ENCODE results near the gene NOX5. TPM values are rescaled to one million over a fixed set of nuclear protein-coding genes. Genes with fewer than 3 reads are reported as not detected.
A peak's percentile ranks its signal among the peaks of the same experiment; 100 is the strongest.

Gene NOX5
- total and polyA plus RNA-seq, 2 of the 13 experiments (the other 11 are each of a cell fraction or from before 2014, with no cell fraction given) = not detected

- TF ChIP-seq ZGPAT (CRISPR knock-in tag; IDR thresholded peaks at IDR 0.05) = no peak
- no peak for TF ChIP-seq NR2F6 (IDR thresholded peaks at IDR 0.05)
- TF ChIP-seq NR2F6 (CRISPR knock-in tag; IDR thresholded peaks at IDR 0.05) = 0 out of 2 replicates have a peak, but pooled peaks have one; percentile 14
- TF ChIP-seq RCOR2 (CRISPR knock-in tag; IDR thresholded peaks at IDR 0.05) = peak; percentile 45; the same call in 1 of the 2 replicates
Observed at GRCh38 chr15:69060041-69060481, 45.6 kb downstream of the NOX5 start (continued).

GRCh38 chr15:69060744-69061143 is 46.2 kb downstream of the NOX5 start:
- 35% methylated on average over 4 of the region's 4 CpGs for WGBS (ENCODE audit: low lambda C conversion rate)
- Histone ChIP-seq H3K36me3 (replicated peaks in 1 of 2; ENCODE audit: control insufficient read depth in 1 of 2, insufficient read depth in 2 of 2, low read length in 2 of 2) (no peaks in the 10 kb centered on the region), H3K4me1 (ENCODE audit: insufficient read depth, low read length) (peaks cover 28% of the 10 kb centered on the region), H3K9ac (ENCODE audit: insufficient read depth, low read depth, low read length) (no peak overlapping the region), H3K27me3 (ENCODE audit: control insufficient read depth in 1 of 2, insufficient read depth in 2 of 2, low read length in 2 of 2) (peaks cover 0 to 20% of the 10 kb centered on the region in 2 experiments; a peak in 2 of 5 replicates), H3K4me3 (replicated peaks in 1 of 3; ENCODE audit: insufficient read depth in 1 of 3, low read depth in 2 of 3, low read length in 3 of 3) (0 out of 6 replicates have a peak overlapping the region, but pooled peaks of 1 of the 3 experiments have one; percentile 2), H3K4me2 (ENCODE audit: low read depth, low read length) (peak overlapping the region; percentile 45; the same call in 1 of the 2 replicates), H3K79me2 (ENCODE audit: insufficient read depth, low read length) (no peaks in the 10 kb centered on the region), H3K9me3 (ENCODE audit: low read length) (no peaks in the 10 kb centered on the region), H2AFZ (ENCODE audit: low read length) (no peak overlapping the region), H4K20me1 (ENCODE audit: insufficient read depth, low read length) (no peaks in the 10 kb centered on the region), H3K27ac (ENCODE audit: extremely low read length, insufficient read depth, low read length) (no peak overlapping the region)
- DNase-seq (ENCODE audit: low spot score) (no peak), ATAC-seq (no peak), FAIRE-seq (no peak)
- no TSS peak for BruUV-seq (replicated peaks)
- ChIA-PET CTCF (ENCODE audit: low intra/inter-chr PET ratio, low total read pairs) (interaction anchor here (2.9 to 3.2 kb wide), 2 partner anchors 165 to 204 kb away, joined by 26 to 33 read pairs; no protein-coding TSS in a partner anchor), POLR2A (no interaction called here)
- intact Hi-C loops (cut with micrococcal nuclease; ENCODE audit: unreplicated experiment) = no loop called here
- TF ChIP-seq ATF5 (CRISPR knock-in tag; IDR thresholded peaks at IDR 0.05; ENCODE audit: low read depth) = no peak
- TF ChIP-seq, protein P1, sequence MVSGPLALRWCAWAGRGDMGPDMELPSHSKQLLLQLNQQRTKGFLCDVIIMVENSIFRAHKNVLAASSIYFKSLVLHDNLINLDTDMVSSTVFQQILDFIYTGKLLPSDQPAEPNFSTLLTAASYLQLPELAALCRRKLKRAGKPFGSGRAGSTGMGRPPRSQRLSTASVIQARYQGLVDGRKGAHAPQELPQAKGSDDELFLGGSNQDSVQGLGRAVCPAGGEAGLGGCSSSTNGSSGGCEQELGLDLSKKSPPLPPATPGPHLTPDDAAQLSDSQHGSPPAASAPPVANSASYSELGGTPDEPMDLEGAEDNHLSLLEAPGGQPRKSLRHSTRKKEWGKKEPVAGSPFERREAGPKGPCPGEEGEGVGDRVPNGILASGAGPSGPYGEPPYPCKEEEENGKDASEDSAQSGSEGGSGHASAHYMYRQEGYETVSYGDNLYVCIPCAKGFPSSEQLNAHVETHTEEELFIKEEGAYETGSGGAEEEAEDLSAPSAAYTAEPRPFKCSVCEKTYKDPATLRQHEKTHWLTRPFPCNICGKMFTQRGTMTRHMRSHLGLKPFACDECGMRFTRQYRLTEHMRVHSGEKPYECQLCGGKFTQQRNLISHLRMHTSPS (CRISPR knock-in tag; IDR thresholded peaks at IDR 0.05; ENCODE audit: low read depth) = no peak
- in situ Hi-C loops (cut with HindIII; ENCODE audit: extremely low pct_ligation_motif_present, low pct_unique_long_range_greater_than_20kb) = no loop called here
